Epithelial cell of esophagus (primary cell): ENCODE measurements around the gene PLK1.

Experiments used
- DNase-seq: peaks from one replicate; pipeline ENCODE4 v3.0.0; 2010; ENCODE audit warnings: low read depth
- H3K4me3 ChIP-seq: 2 replicates; pipeline ENCODE4 v1.5.1; 2011; ENCODE audit warnings: mild to moderate bottlenecking, low read length, control low read depth
- TF ChIP-seq, protein P1 (sequence below): IDR thresholded peaks from 2 replicates; pipeline ENCODE4 v1.5.1; 2011; ENCODE audit warnings: low read depth, mild to moderate bottlenecking, low read length, control low read depth, inconsistent platforms; ENCODE audit not compliant: insufficient read depth; ENCODE audit errors: missing control alignments

PLK1 gene

DNA sequence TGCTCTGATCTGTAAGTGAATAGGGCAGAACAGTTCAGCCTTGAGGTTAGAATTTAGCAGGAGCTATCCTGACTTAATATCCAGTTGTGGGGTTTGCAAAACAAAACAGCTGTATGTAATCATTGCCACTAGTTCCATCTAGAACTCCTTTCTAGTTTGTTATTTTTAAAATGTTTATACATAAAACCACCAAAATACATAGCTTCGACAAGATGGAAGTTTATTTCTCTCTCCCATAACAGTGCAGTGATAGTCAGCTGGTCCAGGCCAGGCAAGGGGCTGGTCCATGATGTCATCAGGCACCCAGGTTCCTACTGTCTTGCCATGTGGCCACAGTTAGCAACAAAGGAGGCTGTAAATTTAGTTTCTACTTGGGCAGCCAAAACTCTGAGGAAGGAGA is 10.5 kb upstream of the PLK1 start:
- no peak overlapping the region for H3K4me3 ChIP-seq
- no peak for DNase-seq
- TF ChIP-seq, protein P1, sequence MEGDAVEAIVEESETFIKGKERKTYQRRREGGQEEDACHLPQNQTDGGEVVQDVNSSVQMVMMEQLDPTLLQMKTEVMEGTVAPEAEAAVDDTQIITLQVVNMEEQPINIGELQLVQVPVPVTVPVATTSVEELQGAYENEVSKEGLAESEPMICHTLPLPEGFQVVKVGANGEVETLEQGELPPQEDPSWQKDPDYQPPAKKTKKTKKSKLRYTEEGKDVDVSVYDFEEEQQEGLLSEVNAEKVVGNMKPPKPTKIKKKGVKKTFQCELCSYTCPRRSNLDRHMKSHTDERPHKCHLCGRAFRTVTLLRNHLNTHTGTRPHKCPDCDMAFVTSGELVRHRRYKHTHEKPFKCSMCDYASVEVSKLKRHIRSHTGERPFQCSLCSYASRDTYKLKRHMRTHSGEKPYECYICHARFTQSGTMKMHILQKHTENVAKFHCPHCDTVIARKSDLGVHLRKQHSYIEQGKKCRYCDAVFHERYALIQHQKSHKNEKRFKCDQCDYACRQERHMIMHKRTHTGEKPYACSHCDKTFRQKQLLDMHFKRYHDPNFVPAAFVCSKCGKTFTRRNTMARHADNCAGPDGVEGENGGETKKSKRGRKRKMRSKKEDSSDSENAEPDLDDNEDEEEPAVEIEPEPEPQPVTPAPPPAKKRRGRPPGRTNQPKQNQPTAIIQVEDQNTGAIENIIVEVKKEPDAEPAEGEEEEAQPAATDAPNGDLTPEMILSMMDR: no peak

DNA sequence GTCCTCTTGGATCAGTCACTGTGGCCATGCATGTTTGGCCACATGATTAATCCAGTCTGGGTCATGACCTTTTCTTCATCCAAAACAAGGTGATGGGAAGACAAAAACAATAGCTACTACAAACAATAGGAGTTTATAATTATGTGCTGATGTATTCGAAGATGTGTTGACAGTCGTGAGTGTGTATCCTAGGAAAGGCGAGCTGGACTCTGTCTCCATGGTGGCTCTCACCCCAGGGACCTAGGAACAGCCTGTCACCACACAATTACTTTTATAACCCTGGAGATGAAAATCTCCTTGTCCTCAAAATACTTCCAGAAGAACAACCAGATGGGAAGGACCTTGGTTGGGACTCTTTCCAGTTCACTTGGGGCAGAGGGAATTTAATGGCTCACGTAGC is 9.8 kb upstream of the PLK1 start:
- TF ChIP-seq, protein P1: no peak
- DNase-seq: no peak
- H3K4me3 ChIP-seq: no peak overlapping the region

DNA sequence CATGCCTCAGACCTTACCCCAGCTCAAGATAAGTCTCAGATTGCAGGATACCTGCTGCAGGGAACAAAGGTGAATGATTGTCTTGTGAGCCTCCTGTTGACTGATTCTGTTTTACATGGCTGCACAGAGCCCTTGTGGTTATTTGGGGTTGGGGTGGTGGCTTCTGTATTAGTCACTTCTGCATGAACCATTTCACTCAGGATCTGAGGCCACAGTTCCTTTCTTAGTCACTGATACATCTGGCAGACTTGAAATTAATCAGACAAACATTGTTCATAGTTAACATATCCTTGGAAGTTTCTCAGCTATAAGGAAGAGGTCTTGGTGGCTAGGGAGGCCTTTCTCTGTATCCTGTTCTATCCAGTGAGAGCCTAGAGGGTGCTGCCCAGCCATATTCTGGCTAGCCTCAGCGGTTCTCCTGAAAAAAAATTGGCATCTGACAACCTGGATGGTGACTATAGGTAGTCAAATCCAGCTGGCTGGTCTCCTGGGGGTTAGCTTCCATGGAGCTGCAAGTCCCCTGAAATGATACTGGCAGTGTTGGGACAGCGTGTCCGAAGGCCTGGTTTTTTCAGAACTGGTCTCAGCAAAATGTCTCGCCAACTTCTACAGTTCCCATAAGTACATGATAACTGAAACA is 8.4 kb upstream of the PLK1 start:
- H3K4me3 ChIP-seq: no peak overlapping the region
- TF ChIP-seq, protein P1: no peak
- peak; percentile 90 for DNase-seq

DNA sequence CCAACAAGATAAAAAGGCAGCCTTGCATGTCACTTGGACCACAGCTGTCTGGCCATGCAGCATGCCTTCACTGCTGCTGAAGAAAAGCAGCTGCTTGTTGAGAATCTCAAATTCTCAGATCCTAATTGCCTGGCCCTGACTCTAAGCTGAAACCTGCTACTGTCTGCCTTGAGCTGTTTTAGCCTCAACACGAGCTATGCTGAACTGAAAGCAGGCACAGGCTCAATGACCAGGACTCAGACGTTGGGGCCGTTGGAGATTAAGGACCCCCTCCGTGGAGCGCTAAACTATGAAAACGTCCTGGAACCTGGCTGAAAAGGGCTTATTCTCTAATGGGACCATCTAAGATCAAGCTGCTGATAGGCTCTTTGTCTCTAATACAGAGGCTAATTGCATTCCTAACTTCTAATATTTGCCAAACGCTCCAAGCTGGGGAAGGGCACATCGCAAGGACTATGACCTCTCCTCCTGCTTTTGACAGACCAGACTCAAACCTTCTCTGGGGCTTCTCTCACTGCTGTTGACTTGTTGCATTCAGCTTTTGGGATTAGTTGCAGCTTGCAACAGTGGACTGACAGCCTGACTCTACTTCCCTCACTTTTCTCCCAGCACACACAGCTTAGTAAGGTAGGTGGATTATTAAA is 4.6 kb upstream of the PLK1 start:
- TF ChIP-seq, protein P1: no peak
- DNase-seq: no peak
- H3K4me3 ChIP-seq: no peak overlapping the region

DNA sequence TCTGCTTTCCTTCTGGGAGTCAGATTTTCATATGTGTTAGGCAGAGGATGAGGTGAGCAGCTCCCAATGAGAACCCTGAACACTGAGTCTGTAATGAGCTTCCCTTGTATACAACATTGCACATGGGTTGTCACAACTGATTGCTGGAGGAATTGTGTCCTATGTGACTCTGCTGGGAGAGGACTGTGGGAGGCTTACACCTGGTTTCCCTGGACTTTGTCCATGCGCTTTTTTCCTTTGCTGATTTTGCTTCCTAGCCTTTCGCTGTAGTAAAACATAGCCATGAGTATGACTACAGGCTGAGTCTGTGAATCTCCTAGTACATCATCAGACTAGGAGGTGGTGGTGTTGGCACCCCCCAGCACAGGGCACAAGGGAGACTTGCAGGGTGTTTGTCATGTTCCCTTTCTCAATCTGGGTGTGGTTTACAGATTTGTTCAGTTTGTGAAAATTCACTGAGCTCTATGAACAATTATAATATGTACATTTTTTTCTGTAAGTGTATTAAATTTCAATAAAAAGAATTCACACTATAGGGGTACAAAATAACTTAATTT is 1.7 kb upstream of the PLK1 start:
- H3K4me3 ChIP-seq: no peak overlapping the region
- TF ChIP-seq, protein P1: no peak
- DNase-seq: no peak

DNA sequence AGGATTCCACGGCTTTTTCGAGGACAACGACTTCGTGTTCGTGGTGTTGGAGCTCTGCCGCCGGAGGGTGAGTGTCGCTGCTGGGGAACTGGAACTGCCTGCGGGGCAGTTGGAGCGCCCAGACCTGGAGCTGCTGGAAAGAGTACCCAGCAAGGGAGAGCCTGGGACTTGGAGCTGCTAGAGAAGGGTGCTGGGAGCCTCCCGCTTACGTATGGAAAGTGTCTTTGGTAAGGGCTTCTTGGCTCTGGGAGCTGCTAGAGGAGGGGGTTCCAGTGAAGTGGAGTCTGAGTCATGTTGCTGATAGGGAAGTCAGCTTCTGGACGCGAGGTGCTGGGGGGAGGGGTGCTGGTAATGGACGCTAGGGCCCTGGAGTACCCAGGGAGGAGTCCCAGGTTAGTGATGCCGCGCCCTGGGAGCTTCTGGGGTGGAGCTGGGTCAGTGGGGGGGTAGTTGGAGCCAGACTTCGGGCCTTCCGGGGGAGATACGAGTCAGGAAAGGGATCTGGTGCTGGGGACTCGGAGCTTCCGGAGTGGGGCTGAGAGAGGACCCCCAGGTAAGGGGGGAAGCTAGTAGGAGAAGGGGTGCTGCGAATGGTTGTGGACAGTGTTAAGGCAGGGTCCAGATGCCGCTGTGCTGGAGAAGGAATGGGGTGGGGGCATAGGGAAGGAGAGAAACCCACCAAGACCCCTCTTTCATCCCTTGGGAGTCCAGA is 741 bp downstream of the PLK1 start:
- peak overlapping the region; percentile 68 for H3K4me3 ChIP-seq
- TF ChIP-seq, protein P1: no peak
- DNase-seq: peak; percentile 38
